GDM1 (cell line): ENCODE data around the gene BBS9.

Experiments used
- DNase-seq: peaks from one replicate; lab custom pipeline; 2025; lab: John Stamatoyannopoulos, UW

Gene BBS9

DNA sequence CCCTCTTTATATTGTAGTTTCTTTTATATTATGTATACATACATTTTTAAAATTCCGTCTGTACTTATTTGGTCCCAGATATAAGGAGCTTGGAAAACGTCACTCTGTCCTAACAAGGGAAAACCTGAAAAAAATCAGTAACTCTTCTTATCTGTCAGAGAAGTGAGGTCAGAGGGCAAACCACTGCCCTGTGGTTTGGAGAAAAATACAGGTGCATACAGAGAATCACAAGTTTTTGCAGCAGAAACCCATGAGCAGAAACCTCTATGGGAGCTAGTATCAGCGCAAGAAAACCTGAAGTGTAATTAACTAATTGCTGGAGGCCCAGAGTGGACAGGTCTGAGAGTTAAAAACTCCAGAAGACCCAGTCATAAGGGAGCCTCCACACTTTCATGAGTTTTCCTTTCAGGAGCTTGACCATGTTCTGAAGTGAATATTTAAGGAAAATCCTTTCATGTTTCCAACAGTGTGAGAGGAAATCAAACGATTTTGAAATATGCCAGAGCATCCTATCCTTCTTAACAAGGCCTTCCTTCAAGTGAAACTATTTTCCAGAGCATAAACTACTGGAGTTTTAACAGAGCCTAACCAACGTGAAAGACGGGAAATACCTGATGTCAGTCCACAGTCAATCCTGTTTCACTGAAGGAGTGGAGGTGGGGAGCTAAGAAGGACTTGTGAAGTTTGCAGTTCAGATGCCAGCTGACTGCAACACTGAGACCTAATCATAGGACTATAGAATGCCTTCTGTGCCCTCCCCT is 485.2 kb downstream of the BBS9 start:
- no peak for DNase-seq

DNA sequence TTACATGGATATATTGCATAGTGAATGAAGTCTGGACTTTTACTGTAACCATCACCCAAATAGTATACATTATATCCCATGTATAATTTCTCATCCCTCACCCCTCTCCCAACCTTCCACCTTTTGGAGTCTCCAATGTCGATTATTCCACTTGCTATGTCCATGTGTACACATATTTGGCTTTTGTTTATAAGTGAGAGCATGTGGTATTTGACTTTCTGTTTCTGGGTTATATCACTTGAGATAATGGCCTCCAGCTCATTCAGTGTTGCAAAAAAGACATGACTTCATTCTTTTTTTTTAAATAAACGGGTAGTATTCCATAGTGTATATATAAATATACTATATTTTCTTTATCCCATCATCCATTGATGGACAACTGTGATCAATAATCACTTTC is 487.4 kb downstream of the BBS9 start:
- DNase-seq: no peak

DNA sequence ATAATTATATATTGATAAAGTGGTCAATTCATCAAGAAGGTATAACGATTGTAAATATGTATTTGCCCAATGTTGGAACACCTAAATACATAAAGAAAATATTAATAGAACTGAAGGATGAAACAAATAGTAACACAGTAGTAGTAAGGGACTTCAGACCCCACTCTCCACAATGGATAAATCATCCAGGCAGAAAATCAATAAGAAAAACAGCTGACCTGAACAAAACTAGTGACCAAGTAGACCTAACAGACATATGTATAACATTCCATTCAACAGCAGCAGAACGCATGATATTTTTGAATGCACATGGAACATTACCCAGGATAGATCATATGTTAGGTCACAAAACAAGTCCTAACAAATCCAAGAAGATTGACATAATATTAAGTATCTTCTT is 489.9 kb downstream of the BBS9 start:
- DNase-seq: no peak

DNA sequence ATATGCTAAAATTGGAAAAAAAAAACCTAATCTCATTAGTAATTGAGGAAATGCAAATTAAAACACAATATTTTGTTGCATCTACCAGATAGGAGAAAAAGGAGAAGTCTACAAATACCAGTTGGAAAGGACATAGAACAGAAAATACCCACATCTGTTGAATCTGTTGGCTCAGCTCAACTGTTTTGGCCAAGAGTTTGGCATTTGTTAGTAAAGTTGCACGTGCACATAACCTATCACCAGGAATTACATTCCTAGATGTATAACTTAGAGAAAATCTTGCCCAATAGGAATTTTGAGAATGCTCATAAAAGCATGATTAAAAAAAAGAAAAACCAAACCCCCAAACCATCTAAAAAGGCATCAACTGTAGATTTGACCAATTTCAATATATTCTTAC is 493.9 kb downstream of the BBS9 start:
- DNase-seq: no peak

DNA sequence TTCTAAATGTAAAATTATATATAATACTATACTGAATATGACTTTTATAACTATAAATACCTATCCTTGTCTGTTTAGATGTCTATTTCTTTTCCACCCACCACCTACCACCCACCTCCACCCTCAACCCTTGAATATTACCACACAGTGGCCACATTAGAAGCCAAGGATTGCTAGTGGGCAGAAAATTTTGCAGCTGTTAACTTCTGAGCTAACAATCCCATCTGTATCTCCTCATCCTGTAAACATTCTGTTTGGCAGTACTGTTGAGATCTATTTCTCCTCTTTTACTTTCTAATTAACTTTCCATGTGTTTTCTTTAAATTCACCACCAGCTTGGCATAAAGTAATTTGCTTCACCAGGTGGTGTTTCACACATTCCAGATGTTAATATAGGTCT is 494.9 kb downstream of the BBS9 start:
- DNase-seq: no peak

DNA sequence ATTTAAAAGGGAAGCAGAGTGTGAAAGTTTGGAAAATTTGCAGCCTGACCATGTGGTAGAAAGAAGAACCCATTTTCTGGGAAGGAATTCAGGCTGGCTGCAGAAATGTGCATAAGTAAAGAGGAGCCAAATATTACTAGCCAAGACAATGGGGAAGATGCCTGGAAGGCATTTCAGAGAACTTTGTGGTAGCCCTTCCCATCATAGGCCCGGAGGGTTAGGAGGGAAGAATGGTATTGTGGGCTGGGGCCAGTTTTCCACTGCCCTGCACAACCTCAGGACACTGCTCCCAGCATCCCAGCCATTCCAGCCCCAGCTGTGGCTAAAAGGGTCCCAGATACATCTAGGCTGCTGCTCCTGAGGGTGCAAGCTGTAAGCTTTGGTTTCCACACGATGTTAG is 497.5 kb downstream of the BBS9 start:
- DNase-seq: no peak

DNA sequence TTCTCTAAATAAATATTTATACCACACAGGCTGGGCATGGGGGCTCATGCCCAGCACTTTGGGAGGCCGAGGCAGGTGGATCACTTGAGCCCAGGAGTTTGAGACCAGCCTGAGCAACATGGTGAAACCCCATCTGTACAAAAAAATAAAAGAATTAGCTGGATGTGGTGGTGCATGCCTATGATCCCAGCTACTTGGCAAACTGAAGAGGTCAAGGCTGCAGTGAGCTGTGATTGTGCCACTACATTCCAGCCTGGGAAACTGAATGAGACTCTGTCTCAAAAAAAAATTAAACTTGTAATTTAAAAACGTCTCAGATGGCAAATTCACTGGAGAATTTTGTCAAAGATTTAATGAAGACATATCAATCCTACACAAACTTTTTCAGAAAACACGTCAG is 498.4 kb downstream of the BBS9 start:
- no peak for DNase-seq

DNA sequence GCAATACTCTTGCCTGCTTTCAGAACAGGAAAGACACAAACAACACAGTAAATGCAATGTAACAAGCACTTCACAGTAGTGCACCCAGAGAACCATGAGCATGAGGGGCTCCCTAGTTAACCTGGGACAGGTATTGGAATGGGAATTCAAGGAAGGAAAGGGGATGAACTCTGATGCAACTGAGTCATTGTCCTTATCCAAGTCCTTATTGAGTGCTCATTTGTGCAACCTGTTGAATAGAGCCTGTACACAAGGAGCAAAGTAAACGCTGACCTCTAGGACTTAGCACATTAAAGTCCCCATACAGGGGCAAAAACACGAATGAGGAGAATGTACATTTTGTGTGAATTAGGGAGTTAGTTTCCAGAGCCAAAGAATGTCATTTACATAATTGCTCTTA is 499.5 kb downstream of the BBS9 start:
- DNase-seq: no peak

DNA sequence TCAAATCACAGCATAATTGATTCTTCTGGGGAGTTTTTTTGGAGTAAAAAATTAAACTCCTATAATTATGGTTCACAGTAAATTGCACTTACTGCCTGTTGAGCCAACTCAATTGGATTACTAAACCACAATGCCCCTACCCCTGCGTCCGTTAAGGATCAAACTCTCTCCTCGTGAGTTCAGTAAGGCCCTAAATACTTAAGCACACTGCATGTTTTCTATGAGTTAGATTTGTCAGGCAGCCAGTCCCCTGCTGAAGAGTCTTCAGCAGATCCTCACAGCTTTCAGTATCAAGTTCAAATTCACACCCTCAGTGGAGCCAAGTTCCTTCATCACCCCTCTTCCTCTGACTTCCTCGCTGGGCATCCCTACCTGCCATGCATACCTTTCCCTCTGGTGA is 501.0 kb downstream of the BBS9 start:
- DNase-seq: no peak

DNA sequence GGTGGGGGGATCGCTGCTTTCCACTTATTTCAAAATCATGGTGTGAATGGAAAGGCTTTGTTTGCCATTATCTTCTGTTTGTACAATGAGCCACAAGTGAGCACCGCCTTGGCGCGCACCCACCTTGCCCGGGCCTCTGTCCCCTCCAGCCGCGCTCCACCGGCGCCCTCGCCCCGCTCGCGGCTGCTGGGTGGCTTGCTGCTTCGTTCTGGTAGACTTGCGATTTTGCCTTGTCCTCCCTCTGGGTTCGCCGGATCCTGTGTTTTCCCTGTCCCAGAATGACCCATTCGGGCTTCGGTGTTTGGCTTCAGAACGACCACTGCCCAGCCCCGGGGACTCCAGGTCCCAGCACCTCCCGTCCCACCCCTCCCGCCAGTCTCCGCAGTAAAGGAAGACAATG is 503.0 kb downstream of the BBS9 start:
- DNase-seq: no peak

DNA sequence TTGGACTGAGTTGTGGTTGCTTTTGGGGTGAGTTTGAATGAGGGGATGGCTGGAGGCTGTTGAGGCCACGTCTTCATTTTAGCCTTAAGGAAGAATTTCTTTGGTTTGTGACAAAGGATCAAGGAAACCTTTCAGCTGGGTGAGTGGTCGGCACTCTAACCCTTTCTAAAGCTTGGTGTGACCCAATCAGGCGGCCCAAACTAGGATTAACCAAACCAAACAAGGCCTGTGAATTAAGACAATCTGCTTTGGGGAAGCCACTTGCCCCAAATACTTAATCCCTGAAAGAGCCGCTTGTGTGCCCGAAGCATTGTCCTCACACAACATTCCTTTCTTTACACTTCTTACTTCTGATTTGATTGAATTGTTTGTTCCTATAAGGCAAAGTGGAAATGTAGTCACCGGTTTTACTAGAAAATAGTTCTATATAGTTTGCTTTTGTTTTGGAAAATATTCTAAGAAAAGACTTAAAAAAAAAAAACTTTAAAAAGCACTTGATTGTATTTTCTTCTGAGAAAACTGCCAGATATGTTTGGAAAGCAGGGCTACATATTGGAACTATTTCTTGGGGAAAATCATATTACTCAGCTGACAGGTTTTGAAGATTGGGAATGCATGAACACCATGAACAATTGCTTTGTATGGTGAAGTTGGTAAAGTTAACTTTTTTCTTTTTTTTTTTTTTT is 503.6 kb downstream of the BBS9 start:
- no peak for DNase-seq

DNA sequence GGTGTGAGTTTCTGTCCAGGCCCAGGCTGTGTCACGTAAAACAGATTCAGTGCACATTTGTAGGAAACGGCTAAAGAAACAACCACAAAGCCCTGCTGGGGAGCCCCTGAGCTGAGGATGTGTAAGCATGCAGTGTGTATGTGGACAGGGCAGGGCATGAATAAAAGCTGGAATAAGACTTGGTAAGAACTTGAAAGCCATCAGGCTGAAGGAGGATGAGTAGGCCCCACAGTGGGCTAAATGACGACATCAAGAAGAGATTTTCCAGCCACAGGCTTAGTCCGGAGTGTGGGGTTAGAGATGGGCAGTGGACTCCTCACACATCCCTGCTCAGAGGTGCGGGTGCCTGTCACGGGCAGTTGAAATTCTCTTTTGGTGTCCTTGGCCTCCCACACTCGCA is 505.2 kb downstream of the BBS9 start:
- DNase-seq: no peak

DNA sequence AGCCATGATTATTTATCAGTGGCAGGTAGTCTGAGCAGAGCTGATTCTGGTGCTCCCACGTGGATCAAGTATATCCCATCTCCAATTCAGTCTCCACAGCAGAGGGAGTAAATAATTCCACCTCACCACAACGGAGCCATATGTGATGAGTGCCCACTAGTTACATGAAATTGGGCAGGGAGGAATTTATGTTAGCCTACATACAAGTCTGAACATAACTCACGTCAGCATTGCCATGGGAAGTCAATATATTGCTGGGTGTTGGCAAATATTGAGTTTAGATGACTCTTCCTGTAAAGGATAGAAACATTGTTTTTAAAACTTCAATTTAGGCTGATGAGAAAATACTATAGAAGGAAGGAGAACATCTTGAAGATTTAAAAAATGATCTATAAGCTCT is 507.0 kb downstream of the BBS9 start:
- DNase-seq: no peak

DNA sequence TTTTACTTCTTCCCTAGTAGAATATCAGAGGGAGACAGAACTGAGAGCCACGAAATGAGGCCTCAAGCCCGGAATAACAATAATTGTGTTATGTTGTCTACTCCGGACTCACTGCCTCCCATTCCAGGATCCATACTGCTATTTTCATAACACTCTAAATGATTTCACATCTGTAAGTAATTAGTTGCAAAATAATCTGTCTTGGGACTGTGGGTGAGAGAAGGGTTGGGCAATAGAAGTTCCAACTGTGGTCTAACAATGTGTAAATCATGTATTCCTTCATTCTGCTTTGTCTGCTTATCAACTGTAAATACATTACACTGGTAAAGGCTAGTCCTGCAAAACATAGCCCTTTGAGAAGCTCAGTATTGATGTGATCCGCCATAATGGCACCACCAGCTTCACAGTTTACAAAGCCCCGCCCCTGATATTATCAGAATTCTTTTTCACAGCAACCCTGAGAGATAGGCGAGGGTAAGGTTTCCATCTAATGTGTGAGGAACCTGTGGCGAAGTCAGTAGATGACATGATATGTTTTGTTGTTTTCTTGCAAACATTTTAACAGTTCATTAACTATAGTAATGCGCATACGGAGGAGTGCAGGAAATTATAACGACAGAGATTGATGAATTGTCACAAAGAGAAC is 510.3 kb downstream of the BBS9 start:
- no peak for DNase-seq

DNA sequence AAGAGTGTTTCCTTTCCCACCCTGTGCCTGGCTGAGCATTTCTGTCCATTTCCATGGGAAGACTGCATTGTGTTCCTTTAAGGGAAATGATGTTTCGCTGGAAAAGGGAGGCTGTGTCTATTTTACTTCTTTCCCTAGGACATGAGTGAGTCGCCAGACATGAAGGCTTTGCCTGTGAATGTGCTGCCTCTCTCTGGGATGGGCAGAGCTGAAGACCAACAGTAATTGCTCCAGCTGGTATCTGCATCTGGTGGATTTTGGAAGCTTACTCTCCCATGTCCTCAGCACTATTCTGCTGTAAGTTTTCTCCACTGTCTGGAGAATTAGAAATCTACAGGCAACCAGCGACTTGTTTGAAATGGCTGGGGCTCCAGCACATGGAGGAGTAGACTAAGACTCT is 511.4 kb downstream of the BBS9 start:
- DNase-seq: no peak

DNA sequence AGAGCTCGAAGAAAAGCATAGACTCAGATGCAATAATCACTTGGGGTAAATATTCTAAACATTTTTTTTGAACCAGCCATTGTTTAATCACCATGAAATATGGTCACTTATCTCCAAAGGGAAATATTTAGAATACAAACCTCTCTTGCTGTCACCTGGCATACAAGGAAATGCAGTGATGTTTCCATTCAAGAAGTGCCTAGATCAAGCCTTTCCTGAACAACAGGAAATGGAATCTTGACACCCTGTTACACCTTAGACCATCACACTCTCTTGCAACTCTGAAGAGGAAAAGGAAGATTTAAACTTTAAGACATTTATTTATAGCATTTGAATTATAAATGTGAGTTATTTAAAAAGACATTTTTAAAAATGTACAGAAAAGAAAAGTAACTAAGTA is 512.9 kb downstream of the BBS9 start:
- no peak for DNase-seq

DNA sequence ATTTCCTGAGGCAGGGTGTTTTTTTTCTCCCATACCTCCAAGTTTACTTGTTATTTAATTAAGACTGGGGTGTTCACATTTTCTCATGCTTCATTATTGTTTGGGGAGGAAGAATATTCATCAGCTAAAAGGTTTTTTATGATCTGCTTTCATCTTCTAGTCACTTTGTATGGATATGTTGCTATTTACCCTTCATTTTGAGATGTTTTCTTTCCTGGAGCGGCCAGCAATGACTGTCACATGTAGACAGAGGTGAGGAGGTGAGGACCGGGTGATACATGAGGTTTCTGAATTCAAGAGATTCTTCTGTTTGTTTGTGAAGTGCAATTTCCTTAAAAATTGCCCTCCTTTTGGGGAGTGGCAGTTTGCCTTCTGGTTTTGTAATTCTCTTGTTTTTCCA is 514.2 kb downstream of the BBS9 start:
- DNase-seq: no peak

DNA sequence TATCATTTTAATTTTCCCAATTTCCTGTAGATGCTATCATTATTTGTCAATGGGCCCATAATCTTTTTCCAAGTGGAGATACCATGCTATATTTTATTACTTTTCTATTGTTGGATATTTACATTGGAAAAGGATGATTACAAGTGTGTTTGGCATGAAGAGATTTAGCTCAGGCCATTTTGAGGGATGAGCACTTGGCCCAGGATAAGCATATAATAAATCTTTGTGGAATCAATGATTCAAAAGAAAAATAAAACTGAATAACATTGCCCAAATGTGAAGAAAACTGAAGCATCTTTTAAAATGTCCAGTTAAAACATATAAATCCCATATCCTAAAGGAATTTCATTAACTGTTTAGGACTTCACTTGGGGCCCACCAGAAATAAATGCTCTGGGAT is 515.1 kb downstream of the BBS9 start:
- no peak for DNase-seq

DNA sequence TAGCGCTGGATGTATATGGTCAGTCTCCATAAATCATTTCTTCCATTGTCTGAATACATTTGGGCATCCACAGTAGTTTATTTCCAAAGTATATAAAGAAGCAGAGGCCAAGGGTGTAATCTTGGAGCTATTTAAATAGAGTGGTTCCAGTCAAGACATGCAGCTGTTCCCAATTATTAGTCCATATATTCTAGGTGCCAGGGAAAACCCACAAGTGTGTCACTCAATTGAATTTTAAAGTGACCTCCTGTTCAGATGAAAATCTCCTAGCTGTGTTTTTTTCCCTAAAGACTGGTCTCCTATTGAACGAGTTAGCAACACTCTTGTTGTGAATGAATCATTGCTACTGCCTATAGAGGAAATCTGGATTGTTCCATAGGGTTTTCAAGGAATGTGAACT is 515.7 kb downstream of the BBS9 start:
- DNase-seq: no peak

DNA sequence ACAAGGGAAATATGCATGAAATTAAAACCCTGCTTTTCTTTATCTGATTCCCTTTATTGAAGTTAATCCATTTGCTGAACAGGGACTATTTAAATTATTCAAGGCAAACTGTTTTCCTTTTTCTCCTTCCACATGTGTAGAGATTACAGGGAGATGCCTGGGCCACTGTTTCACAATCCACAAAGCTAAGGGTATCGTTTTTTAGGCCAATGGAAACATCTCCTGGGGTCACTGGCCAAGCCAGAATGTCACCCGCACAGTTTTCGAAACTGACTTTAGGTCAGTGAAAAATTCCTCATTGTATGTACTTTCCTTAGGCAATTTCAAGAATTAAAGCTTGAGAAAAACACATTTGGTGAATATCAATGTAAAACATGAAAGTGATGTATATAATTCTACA is 516.8 kb downstream of the BBS9 start:
- no peak for DNase-seq

DNA sequence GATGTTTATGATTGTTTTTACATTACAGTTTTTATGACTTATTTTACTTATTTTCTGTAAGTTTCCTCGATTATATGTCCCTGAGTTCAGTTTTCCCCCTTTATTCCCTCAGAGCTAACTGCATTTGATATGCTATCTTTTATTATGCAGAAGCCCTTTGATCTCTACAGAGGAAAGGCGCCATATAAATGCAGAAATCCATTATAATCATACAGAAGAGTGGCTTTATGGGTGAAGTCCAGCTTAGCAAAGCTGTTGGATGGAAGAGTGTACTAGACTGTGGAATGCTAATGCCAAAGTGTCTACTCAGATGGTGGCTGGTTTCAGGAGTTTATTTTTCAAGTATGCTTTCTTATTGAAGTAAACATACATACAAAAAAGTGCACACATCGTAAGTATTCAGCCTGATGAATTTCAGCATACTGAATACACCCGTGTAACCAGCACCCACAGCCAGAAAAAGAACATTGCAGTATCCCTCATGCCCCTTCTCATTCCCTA is 517.6 kb downstream of the BBS9 start:
- DNase-seq: no peak

DNA sequence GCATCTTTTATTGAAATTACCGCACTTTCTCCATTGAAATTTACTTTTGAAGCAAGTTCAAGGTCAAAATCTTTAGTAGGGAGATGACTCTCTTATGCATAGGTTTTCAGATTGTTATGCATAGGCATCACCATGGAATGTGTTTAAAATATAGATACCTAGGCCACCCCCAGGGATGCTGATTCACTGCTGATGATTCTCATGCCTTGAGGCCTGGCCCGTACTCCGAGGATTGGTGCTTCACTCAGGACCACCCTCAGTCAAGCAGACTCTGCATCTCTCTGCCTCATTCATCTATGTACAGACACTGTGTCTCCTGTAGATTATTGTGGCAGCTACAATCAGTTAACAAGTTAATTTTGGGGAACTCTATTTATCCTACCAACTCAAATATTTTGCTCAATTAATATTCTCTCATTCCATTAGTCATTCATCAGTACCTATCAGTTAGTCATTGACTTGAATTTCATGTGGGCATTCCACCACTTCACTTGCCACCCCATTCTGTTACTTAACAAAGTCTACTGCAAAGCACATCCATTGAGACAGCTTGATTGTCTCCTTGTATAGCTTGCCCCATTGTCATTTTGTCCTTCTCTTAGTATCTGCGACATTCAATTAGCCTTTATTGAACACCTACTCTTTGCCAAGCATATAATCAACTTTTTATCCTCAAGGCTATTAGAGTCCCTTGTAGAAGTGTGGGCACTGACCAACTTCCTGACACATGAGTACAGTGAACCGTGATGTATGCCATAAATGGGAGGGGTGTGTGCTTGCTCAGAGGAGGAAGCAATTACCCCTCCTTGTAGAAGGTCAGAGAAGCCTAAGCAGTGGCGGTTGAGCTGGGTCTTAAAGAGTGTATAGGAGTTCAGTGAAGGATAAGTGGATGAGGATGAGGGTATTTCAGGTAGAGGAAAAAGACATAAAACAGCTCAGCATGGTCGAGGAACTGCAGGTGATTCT is 520.4 kb downstream of the BBS9 start:
- no peak for DNase-seq
